HG02571 (cell line): ENCODE results near the gene TGFA.

ENCODE experiments used
- ATAC-seq: cut with Tn5 transposase; IDR thresholded peaks from one replicate; pipeline ENCODE4 v1.9.1; 2021; ENCODE audit warnings: mild to moderate bottlenecking, moderate library complexity; ENCODE audit not compliant: unreplicated experiment

Gene TGFA

DNA sequence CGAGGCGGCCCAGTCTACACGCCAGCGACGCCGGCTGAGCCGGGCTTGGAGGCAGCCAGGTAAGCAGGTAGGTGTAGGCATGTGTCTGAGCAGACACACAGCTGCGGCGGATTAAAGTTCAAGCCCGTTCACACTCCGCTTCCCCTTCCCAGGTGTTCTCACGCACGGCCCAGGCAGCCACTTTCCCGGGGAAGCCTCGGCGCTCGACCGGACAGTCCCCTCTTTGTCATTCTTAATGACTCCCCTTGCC is 367 bp downstream of the TGFA start:
- peak; percentile 18 for ATAC-seq

DNA sequence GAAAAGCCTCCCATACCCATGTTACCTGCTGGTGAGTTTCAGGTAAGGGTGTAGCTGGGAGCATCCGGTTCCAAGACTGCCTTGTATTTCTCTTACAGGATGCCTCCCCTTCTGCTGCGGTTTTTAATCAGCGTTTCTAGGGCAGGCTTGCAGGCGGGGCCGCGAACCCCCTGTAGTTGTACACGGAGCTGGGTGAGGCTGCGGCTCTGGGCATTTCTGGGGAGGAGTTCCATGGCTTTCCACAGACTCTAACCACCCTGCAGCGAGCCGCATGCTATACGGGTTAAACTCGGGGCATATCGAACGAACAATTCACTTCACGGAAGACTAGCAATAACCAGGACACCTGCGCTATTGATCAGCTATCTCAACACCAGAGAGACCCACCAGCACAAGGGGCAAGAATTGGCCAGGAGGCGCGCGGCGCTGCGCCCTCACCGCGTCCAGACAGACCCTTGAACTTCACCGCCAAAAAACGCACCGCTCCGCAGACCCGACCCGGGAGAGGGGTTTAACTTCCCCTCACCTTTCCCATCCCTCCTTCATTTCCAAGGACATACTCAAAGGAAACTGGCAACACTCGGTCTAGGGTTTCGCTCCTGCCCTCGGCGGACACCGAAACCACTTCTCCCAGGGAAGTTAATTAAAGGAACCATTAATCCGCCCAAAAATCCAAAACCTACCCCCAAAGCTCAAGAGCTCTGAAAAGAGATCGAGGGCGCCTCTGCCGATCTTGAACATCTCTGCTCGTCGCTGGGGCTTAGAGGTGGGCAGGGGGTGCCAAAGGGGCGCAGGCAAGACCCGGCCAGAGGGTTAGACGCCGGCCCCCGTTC is 909 bp downstream of the TGFA start:
- ATAC-seq: no peak

DNA sequence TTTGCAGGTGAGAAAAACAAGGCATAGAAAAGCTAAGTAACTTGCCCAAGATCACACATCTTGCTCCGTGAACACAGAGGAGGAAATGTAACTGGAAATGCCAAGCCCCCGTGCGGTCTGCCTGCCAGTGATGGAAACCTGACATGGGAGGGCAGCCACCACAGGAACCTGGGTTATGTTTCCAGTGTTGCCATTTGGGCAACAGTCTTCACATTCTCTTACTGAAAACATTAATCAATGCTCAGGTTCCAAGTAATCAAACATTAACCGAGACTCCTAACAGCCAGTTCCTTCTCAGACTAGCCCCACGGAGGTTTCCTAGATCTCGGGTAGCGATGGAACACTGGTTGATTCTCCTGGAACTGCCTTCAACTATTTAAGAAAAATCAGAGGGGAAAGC is 2.5 kb downstream of the TGFA start:
- no peak for ATAC-seq

DNA sequence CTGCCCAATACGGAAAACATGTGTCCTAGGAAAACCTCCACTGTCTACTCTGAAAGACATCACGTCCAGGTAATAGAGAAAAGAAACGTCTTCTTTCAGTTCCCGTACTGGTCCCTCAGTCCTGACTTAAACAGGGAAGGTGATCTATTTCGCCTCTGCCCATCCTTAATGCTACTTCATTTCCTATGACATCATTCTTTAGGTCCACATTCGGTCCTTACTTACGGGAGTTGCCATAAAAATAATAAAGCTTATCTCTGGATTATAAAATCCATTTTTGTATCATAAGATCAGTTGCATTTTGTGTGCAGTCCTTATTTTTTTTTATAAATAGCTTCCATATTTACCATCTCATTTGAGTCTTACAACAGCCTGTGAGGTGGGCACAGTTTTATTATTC is 3.7 kb downstream of the TGFA start:
- ATAC-seq: no peak

DNA sequence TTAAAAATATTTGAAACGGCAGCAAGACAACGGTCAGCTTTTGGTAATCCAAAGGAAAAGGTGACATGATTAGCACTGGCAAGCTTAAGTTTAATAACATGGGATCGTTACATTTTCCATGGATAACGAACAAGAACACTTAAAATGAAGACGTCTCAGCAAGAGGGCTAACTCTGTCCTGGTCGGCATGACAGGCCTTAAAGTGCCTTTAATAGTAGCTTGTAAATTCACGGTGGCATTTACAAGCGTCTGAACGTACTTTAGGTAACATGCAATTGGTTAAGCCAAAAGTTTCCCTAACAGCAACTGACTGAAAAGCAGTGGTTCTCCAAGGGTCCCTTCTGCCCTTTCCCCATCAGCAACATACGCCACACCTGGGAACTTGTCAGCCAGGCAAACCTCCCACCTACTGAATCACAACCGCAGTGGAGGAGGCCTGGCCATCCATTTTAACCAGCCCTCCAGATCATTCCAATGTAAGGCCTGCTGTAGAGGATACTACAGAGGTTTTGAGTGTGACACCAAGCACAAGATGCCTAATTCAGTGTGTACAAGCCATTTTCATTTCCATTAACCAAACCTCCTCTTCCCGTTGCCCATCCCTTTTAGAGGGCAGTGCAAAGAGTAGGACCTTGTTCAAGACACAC is 4.4 kb downstream of the TGFA start:
- no peak for ATAC-seq

DNA sequence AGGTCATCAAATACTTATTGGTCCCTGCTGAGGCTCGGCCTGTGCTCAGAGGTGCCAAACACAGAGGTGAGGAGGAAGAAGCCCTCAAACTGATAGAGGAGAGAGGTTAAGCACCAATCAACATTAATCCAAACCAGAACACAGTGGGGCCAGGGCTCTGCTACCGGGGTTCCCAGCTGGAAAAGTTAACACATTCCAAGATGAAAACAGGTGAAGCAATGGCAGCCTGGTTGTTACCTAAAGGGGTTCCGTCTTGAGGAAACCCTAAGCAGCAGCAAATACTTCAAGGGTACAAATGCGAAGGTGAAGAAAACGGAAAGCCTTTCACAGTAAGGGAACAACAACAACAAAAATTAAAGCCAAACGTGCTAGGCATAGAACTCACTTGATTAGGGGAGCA is 5.4 kb downstream of the TGFA start:
- ATAC-seq: no peak

DNA sequence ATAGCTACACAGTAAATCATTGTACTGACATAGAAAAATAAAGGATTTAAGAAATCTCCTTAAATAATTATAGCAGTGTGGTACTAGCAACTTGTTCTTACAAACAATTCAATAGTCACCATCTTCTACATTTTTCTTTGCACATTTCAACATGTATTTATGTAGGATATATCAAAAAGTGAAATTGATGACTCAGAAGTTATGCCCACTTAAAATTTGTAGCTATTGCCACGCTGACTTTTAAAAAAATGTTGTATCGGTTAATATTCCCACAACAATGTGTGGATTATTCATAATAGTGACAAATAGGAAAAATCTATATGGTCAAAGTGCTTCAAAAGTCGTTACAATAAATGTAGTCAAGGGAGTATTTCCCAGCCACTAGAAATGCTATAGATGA is 6.7 kb downstream of the TGFA start:
- ATAC-seq: no peak

DNA sequence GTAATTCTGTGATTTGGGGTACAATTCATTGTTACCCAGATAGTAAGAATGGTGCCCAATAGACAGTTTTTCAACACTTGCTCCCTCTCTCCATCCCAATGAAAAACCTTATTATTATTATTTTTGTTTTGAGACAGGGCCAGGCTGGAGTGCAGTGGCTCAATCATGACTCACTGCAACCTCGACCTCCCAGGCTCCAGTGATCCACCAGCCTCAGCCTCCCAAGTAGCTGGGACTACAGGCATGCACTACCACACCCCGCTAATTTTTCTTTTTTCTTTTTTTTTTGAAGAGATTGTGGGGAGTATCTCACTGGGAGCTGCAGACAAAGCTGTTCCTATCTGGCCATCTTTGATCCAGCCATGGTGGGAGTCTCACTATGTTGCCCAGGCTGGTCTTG is 7.2 kb downstream of the TGFA start:
- ATAC-seq: no peak

DNA sequence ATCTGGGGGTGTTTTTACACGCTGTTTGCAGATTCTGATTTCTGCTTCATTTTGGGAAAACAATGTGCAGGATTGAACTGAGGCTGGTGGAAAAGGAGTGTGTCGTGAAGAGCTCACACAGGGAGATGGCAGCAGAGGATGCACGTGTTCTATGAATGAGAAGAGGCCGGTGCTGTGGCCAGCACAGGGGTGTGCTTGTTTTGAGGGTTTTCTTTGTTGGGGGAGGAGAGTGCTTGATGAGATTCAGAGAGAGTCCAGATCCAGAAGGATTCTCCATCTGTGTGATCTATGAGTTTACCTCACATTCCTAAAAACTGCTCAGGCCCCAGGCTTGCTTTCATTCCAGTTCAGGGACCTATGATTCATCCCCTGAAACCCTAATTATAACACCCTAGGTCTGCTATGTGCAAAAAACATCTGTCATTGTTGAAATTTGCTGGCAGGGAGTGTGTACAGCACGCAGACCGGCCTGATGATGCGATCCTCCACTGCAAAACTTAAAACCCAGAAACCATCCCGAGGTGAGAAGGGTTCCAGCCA is 12.1 kb downstream of the TGFA start:
- no peak for ATAC-seq

DNA sequence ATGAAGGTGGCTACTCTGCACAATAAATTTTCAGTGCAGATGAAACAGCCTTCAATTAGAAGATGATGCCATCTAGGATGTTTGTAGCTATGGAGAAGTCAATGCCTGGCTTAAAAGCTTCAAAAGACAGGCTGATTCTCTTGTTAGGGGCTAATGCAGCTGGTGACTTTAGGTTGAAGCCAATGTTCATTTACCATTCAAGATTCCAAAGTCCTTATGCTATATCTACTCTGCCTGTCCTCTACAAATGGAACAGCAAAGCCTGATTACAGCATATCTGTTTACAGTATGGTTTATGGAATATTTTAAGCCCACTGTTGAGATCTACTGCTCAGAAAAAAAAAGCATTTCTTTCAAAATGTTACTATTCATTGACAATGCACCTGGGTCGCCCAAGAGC is 15.8 kb downstream of the TGFA start:
- no peak for ATAC-seq

DNA sequence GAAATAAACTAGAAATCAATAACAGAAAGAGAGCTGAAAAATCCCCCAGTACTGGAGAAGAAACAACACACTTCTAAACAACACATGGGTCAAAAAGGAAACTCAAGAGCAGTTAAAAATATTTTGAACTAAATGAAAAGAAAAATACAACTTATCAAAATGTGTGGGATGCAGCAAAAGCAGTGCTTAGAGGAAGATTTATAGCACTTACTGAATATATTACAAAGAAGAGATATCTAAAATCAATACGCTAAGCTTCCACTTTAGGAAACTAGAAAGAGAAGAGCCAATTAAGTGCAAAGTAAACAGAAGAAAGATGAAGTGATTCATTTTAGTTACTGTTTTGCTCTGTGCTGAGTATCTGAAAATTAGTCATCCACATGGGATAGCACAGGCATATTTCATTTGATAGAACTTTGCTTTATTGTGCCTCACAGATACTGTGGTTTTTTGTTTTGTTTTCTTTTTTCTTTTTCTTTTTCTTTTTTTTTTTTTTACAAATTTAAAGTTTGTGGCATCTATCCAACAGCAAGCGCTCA is 17.0 kb downstream of the TGFA start:
- no peak for ATAC-seq

DNA sequence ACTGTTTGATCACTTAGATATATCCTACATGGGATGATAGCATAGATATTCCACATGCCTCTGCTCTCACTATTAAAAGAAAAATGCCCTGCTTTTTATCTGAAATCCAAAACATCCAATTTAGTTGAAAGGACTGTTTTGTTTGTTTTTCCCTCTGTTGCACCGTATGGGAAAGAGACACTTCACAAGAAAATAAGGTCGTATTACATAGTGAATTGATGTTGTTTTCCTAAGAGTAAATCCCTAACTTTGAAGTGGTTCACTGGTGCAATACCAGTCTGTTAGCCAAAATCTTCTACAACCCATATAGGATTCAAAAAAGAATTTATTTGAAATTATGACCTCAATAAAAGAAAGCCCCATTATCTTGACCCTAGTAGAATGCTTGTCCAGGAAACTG is 18.1 kb downstream of the TGFA start:
- no peak for ATAC-seq

DNA sequence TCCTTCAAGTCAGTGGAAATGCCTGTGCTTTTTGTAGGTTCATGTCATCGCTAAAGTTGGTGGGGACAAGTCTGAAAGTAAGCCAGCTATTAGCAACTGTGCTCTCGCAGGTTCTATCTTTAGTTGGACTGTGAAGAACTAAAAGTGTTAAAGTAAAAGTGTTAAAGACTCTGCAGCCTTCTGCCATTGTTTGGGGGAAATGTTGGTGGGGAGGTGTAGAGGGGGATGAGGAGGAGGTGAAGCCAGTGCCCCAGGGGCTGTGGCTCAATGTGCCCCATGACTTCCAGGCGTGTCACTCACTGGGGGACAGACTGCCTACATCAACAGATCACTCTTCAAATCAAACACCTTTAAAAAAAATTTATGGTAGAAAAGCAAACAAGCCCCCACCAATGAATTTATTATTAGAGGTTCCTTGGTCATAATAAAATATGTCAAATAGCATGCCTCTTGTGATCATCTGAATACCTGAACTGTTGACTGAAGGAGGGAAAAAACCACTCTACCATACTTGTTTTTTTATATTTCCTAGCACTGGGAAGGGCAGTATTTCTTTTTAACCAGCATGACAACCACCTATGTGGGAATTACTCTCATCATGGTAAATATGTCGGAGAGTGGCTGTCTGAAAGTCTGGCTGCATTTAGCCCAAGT is 19.3 kb downstream of the TGFA start:
- ATAC-seq: no peak

DNA sequence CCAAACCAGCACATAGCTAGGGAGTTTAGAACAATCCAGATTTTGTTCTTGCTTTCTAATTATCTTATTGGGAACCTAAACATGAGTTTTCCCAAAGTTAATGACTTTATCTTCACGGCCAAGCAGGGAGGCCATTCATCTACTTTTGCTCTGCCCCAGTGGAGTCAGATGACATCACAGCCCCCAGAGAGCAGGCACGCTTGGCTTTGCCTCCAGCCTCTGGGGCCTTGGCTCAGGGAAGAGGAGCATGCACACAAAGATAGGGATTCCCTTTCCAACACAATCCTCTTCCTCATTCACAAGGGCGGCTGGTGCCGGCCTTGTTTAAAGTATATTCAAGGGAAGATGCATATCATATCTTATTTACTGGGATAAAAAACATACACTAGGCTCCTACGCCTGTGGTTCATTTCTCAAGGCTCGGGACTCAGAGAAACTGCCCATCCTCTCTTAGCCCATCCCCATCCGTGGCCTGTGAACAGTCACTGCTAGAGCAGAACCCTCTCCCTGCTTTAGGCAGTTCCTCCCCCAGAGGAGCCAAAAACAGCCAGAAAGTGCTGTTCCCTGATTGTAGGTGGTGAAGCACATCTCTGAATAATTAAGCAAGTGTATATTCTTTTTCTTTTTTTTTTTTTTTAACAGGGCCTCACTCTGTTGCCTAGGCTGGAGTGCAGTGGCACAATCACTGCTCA is 21.2 kb downstream of the TGFA start:
- ATAC-seq: no peak

DNA sequence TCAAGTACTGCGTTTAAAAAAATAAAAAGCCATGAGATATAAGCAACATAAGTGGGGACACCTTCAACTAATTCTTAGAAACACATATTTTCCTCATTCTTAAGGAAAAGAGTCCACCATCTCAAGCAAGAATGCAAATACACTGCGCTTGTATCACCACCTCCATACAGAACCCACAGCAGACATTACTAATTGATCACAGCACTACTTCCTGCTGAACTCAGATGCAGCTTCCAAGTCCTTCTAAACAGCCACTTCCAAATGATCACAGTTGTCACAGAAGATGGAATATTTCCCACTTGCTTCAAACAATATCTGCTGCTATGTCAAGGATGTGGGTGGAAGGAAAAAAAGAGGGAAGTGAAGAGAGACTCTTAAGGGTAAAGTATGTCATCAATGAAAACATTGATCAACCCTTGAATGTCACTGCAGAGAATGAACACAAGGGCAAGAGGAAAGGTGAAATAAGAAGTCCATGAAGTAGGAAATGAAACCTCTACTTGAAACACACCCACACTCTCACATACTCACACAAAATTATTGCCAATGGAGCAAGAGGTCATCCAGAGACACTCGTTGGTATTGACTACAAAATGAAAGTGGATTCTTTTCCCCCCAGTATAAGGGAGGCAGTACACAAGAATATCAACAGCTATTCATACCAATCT is 22.1 kb downstream of the TGFA start:
- no peak for ATAC-seq

DNA sequence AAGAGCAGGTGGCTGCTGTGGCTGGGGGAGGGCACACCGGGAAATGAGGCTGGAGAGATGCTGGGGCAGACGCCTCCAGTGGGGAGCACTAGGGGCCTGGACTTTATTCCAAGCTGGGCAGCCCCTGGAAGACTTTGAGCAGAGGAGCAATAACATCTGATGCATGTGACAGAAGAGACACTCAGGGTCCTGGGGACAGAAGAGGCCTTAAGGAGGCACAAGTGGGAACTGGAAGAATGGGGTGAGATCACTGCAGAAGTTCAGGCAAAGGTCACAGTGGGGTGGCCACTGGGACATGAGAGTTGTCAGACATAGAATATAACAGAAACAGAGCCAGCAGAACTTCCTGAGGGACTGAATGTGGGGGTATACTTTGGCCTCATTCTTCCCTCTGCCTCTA is 24.0 kb downstream of the TGFA start:
- no peak for ATAC-seq

DNA sequence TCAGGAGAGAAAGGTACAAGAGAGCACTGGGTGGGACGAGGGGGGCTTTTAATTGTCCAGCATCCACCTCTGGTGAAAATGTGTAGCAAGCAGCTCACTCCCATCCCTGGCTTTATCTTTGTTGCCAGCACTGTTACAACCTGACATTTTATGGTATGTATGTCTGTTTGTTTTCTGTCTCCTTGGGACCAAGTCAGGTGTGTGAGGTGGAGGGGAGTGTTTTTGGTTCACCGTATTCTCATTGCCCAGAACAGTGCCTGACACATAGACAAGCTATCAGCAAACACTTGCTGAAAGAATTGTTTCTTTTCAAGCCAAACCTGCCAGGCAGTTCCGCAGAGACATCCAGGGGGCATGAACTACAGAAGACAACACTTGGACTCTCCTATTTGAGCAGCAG is 24.7 kb downstream of the TGFA start:
- no peak for ATAC-seq

DNA sequence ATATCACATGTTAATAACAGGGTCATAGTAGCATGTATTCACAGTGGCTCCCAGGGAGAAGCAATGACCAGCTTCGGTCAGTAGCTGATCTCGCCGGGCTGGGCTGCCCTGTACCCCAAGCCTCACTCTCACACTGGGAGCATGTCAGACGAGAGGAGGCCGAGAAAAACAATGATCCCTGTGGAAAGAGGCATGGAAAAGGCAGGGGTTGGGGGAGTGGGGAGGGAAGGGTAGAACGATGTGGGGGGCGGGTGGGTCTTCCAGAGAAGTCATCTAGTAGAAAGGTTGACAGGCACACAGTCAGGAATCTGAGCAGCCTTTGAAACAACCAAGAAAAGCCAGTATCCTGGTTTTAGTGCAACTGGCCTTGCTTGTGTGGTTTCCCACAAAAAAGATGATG is 25.4 kb downstream of the TGFA start:
- no peak for ATAC-seq

DNA sequence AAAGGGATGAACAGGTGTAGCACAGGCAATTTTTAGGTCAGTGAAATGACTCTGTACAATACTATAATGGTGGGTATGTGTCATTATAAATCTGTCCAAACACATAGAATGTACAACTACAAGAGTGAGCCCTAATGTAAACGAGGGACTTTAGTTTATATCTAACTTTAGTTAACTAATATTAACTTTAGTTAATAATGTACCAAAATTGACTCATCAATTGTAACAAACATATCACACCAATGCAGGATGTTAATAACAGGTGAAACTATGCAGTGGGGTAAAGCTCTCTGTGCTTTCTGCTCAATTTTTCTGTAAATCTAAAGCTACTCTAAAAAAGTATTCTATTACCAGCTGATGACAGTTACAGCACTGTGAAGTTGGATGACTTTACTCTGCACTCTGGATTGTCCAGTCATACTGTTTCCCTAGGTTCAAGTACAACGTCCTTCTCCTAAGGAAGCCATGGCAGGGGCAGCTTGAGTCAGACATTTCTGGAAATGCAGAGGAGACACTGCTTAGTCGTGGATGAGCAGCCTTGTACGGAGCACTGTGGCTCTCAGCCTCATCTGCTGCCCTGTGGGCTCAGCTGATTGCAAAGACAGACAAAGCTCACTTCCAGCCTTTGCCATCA is 26.1 kb downstream of the TGFA start:
- ATAC-seq: no peak

DNA sequence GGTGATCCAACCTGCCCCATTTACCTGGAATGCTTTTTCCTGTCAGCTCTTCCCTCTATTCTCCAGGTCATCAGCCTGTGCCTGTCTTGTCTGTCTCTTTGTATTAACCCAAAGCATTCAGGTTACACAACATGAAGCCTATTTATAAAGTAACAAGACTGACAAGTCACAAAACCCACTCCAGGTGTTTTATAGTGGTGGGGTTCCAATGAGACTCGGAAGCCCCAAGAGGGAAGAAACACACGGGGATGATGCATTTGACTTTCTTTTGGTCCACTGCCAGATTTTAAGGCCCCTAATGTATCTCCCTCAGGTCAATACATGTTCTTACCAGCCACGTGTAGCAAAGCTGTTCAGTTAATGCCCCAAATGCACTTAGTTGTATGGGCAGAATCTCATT is 27.5 kb downstream of the TGFA start:
- no peak for ATAC-seq
